HG03280 (cell line): Measurements from ENCODE around the gene SCRG1.

Experiments
- ATAC-seq: cut with Tn5 transposase; IDR thresholded peaks from one replicate; pipeline ENCODE4 v1.9.1; 2021; ENCODE audit warnings: mild to moderate bottlenecking, moderate library complexity; ENCODE audit not compliant: unreplicated experiment

The SCRG1 gene

GRCh38 chr4:173365359-173365996 lies 33.4 kb downstream of the SCRG1 start:
- ATAC-seq = no peak

- no peak for ATAC-seq
Observed at GRCh38 chr4:173362666-173363065, 36.2 kb downstream of the SCRG1 start.

- no peak for ATAC-seq
Observed at GRCh38 chr4:173360587-173361221, 38.2 kb downstream of the SCRG1 start.

- ATAC-seq = no peak
Observed at GRCh38 chr4:173357939-173358338, 41.0 kb downstream of the SCRG1 start.

- ATAC-seq = no peak
Observed at GRCh38 chr4:173347467-173347866, 51.4 kb downstream of the SCRG1 start.

GRCh38 chr4:173346074-173346473 lies 52.8 kb downstream of the SCRG1 start:
- no peak for ATAC-seq

GRCh38 chr4:173345648-173346047 lies 53.3 kb downstream of the SCRG1 start:
- ATAC-seq = no peak

- ATAC-seq = no peak
Observed at GRCh38 chr4:173343832-173344397, 55.0 kb downstream of the SCRG1 start.

- ATAC-seq = no peak
Observed at GRCh38 chr4:173337463-173337862, 61.5 kb downstream of the SCRG1 start.

- peak; percentile 18 for ATAC-seq
Observed at GRCh38 chr4:173334891-173335752, 63.8 kb downstream of the SCRG1 start.
